Activated naive CD8-positive, alpha-beta T cell (primary cell): ENCODE data around the gene TEAD1.

ENCODE experiments used
- H3K27ac Mint-ChIP-seq: one replicate; pipeline ENCODE4 v1.8.0; 2021; ENCODE audit warnings: mixed read lengths
- H3K27me3 Mint-ChIP-seq: one replicate; pipeline ENCODE4 v1.8.0; 2021; ENCODE audit warnings: mixed read lengths
- H3K36me3 Mint-ChIP-seq: one replicate; pipeline ENCODE4 v1.8.0; 2021; ENCODE audit warnings: mixed read lengths
- H3K4me1 Mint-ChIP-seq: one replicate; pipeline ENCODE4 v1.8.0; 2021; ENCODE audit warnings: low read depth, mixed read lengths
- H3K4me3 Mint-ChIP-seq: one replicate; pipeline ENCODE4 v1.8.0; 2021; ENCODE audit warnings: mild to moderate bottlenecking, mixed read lengths
- H3K9me3 Mint-ChIP-seq: one replicate; pipeline ENCODE4 v1.8.0; 2021; ENCODE audit warnings: low read depth, mixed read lengths

Gene TEAD1

GRCh38 chr11:12917822-12918221, 243.6 kb downstream of the TEAD1 start:
- peaks cover 11% of the 10 kb centered on the region for H3K27me3 Mint-ChIP-seq
- H3K9me3 Mint-ChIP-seq: no peaks in the 10 kb centered on the region
- H3K4me1 Mint-ChIP-seq: no peaks in the 10 kb centered on the region
- H3K36me3 Mint-ChIP-seq: no peaks in the 10 kb centered on the region
- no peak overlapping the region for H3K27ac Mint-ChIP-seq
- H3K4me3 Mint-ChIP-seq: no peak overlapping the region

- Mint-ChIP-seq H3K27ac (no peak overlapping the region), H3K27me3 (peaks cover 13% of the 10 kb centered on the region), H3K36me3 (no peaks in the 10 kb centered on the region)
Measured at GRCh38 chr11:12918667-12919066, 244.4 kb downstream of the TEAD1 start.

GRCh38 chr11:12922418-12922817, 248.2 kb downstream of the TEAD1 start:
- H3K36me3 Mint-ChIP-seq: no peaks in the 10 kb centered on the region
- H3K4me1 Mint-ChIP-seq: no peaks in the 10 kb centered on the region
- no peak overlapping the region for H3K4me3 Mint-ChIP-seq
- H3K9me3 Mint-ChIP-seq: no peaks in the 10 kb centered on the region
- no peak overlapping the region for H3K27ac Mint-ChIP-seq
- H3K27me3 Mint-ChIP-seq: peaks cover 7% of the 10 kb centered on the region

More at GRCh38 chr11:12918667-12919066, 244.4 kb downstream of the TEAD1 start:
- H3K9me3 Mint-ChIP-seq: no peaks in the 10 kb centered on the region
- H3K4me3 Mint-ChIP-seq: no peak overlapping the region
- no peaks in the 10 kb centered on the region for H3K4me1 Mint-ChIP-seq

DNA sequence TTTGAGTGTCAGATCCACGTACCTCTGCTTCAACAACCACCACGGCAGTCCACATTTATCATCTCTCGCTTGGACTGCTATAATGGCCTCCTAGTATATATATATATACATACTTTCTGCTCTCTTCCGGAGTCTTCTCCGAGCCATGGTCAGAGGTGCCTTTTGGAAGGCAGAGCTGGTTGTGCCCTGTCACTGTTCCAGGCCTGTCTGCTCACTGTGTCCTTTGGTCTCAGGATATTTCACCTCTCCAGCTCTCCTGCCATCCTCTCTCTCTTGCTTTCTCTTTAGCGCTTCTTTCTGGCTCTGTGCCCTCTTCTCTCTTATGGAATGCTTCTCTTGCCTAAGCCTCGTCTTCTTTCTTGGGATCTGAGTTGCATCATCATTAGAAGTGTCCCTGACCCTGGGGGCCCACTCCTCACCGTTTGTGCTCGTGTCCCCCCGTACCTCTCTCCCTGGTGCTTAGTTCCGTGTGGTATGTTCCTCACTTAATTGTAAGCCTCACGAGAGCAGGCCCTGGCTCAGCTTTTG, 248.8 kb downstream of the TEAD1 start:
- Mint-ChIP-seq H3K9me3 (no peaks in the 10 kb centered on the region), H3K4me3 (no peak overlapping the region), H3K36me3 (no peaks in the 10 kb centered on the region), H3K27me3 (peaks cover 6% of the 10 kb centered on the region), H3K4me1 (no peaks in the 10 kb centered on the region), H3K27ac (no peak overlapping the region)

GRCh38 chr11:12924650-12925049, 250.4 kb downstream of the TEAD1 start:
- Mint-ChIP-seq H3K4me3 (no peak overlapping the region), H3K27ac (no peak overlapping the region), H3K4me1 (no peaks in the 10 kb centered on the region), H3K27me3 (peaks cover 6% of the 10 kb centered on the region), H3K36me3 (no peaks in the 10 kb centered on the region), H3K9me3 (no peaks in the 10 kb centered on the region)

DNA sequence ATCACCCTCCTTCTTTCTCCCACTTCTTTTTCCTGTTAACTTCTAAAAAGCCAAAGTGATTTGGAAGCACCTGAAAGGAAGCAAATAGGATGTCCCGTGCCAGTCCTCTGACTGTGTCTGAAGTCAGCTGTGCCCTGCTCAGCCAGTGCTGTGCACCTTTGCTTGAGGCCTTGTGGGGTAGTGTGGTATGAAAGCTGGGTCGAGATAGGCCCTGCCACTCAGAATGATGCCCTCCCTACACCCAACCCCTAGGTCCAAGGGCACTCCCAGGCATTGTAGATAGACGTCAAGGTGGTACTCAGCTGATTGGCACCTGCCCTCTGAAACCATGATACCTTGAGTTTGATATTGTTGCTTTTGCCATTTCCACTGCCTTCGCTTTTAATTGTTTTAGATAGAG, 251.3 kb downstream of the TEAD1 start:
- H3K27ac Mint-ChIP-seq: no peak overlapping the region
- no peaks in the 10 kb centered on the region for H3K36me3 Mint-ChIP-seq
- H3K27me3 Mint-ChIP-seq: peaks cover 3% of the 10 kb centered on the region
- H3K4me1 Mint-ChIP-seq: no peaks in the 10 kb centered on the region
- H3K4me3 Mint-ChIP-seq: no peak overlapping the region
- no peaks in the 10 kb centered on the region for H3K9me3 Mint-ChIP-seq

GRCh38 chr11:12927221-12927620, 253.0 kb downstream of the TEAD1 start:
- Mint-ChIP-seq H3K9me3 (no peaks in the 10 kb centered on the region), H3K27ac (no peak overlapping the region), H3K27me3 (peaks cover 2% of the 10 kb centered on the region), H3K4me1 (no peaks in the 10 kb centered on the region), H3K36me3 (no peaks in the 10 kb centered on the region), H3K4me3 (no peak overlapping the region)

- H3K27ac Mint-ChIP-seq: no peak overlapping the region
- H3K9me3 Mint-ChIP-seq: no peaks in the 10 kb centered on the region
- peaks cover 2% of the 10 kb centered on the region for H3K27me3 Mint-ChIP-seq
- H3K4me1 Mint-ChIP-seq: no peaks in the 10 kb centered on the region
- no peak overlapping the region for H3K4me3 Mint-ChIP-seq
- no peaks in the 10 kb centered on the region for H3K36me3 Mint-ChIP-seq
Measured at GRCh38 chr11:12927886-12928285, 253.7 kb downstream of the TEAD1 start.

GRCh38 chr11:12930850-12931249, 256.6 kb downstream of the TEAD1 start:
- H3K4me1 Mint-ChIP-seq: no peaks in the 10 kb centered on the region
- H3K4me3 Mint-ChIP-seq: no peak overlapping the region
- peaks cover 2% of the 10 kb centered on the region for H3K27me3 Mint-ChIP-seq
- no peak overlapping the region for H3K27ac Mint-ChIP-seq
- no peaks in the 10 kb centered on the region for H3K9me3 Mint-ChIP-seq
- H3K36me3 Mint-ChIP-seq: no peaks in the 10 kb centered on the region

GRCh38 chr11:12932485-12932884, 258.3 kb downstream of the TEAD1 start:
- Mint-ChIP-seq H3K27me3 (peaks cover 5% of the 10 kb centered on the region), H3K4me1 (no peaks in the 10 kb centered on the region), H3K9me3 (no peaks in the 10 kb centered on the region), H3K4me3 (no peak overlapping the region), H3K36me3 (no peaks in the 10 kb centered on the region), H3K27ac (no peak overlapping the region)

DNA sequence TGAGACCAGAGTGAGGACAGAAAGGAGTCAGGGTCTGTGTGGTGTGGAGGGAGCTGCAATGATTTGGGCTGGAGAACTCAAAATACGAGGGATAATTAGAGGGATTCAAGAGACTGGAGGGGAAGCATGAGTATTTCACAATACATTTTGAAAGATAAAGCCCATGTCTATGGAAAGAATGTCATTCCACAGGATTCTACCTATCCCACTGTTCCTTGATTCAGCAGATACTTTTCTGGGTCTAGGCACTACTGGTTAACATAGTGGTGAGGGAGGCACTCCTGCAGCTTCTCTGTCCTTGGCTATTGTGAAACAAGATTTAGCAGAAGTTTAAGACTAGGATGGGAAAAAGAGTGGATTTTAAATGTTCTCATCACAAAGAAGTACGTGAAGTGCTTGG, 262.0 kb downstream of the TEAD1 start:
- H3K27me3 Mint-ChIP-seq: peaks cover 8% of the 10 kb centered on the region
- no peak overlapping the region for H3K4me3 Mint-ChIP-seq
- H3K4me1 Mint-ChIP-seq: no peaks in the 10 kb centered on the region
- H3K36me3 Mint-ChIP-seq: no peaks in the 10 kb centered on the region
- H3K9me3 Mint-ChIP-seq: no peaks in the 10 kb centered on the region
- H3K27ac Mint-ChIP-seq: no peak overlapping the region

DNA sequence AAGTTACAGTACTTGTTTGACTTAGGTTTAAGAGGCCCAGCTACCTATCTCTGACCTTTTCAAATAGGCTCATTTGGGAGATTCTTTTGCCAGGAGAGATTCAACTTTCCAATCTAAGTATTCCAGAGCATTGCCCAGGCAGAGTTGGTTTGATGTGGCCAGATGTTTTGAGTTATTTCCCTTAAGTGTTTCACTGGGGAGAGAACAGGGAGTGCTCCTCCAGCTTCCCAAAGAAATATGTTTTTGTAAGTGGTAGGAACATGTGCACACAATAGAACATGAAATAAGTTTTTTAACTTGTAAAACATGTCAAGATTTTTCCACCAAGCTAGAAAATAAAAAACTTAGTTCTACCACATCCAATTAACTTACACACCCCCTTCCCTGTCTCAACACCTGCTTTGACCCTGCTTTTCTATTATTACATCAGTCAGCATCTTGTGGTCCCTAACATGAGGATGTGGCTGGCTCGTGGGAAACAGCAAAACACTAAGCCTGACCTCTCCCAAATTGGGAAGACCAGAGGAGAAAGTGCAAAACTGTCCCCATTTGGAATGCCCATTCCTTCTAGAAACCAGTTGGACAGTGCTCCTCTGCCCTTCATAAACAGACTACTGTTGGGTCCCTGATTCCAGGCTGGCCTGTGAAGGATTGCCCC, 264.5 kb downstream of the TEAD1 start:
- H3K27me3 Mint-ChIP-seq: peaks cover 8% of the 10 kb centered on the region
- H3K27ac Mint-ChIP-seq: no peak overlapping the region
- H3K4me3 Mint-ChIP-seq: no peak overlapping the region
- H3K9me3 Mint-ChIP-seq: no peaks in the 10 kb centered on the region
- no peaks in the 10 kb centered on the region for H3K36me3 Mint-ChIP-seq
- H3K4me1 Mint-ChIP-seq: no peaks in the 10 kb centered on the region

GRCh38 chr11:12941671-12942070, 267.4 kb downstream of the TEAD1 start:
- Mint-ChIP-seq H3K9me3 (peaks cover 4% of the 10 kb centered on the region), H3K4me1 (no peaks in the 10 kb centered on the region), H3K27me3 (peaks cover 14% of the 10 kb centered on the region)

GRCh38 chr11:12942157-12942556, 267.9 kb downstream of the TEAD1 start:
- H3K9me3 Mint-ChIP-seq: peaks cover 6% of the 10 kb centered on the region
- peaks cover 15% of the 10 kb centered on the region for H3K27me3 Mint-ChIP-seq
- no peak overlapping the region for H3K4me3 Mint-ChIP-seq
- no peak overlapping the region for H3K27ac Mint-ChIP-seq
- H3K36me3 Mint-ChIP-seq: no peaks in the 10 kb centered on the region
- H3K4me1 Mint-ChIP-seq: no peaks in the 10 kb centered on the region

More at GRCh38 chr11:12941671-12942070, 267.4 kb downstream of the TEAD1 start:
- Mint-ChIP-seq H3K4me3 (no peak overlapping the region), H3K27ac (no peak overlapping the region), H3K36me3 (no peaks in the 10 kb centered on the region)

- Mint-ChIP-seq H3K27me3 (peaks cover 21% of the 10 kb centered on the region), H3K4me3 (no peak overlapping the region), H3K4me1 (no peaks in the 10 kb centered on the region), H3K36me3 (no peaks in the 10 kb centered on the region), H3K9me3 (peaks cover 6% of the 10 kb centered on the region), H3K27ac (no peak overlapping the region)
Measured at GRCh38 chr11:12943311-12943710, 269.1 kb downstream of the TEAD1 start.

DNA sequence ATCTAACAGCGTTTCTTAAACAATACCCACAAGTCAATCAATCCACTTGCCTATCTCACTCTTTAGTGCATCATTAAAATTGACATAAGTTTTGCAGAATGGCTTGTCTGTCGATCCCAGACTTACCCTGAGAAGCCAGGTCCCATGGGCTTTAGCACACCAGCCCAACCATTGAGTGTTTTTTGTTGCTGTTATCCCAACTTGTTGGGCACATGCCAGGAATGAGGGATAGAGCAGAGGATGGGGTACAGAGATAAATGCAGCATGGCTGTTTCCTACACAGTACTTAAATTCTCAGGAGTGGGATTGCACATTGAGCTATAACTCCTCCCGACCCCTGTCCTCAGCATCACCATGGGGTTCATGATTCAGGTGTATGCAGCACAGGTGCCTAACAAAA, 270.7 kb downstream of the TEAD1 start:
- no peak overlapping the region for H3K4me3 Mint-ChIP-seq
- H3K27ac Mint-ChIP-seq: no peak overlapping the region
- no peaks in the 10 kb centered on the region for H3K4me1 Mint-ChIP-seq
- no peaks in the 10 kb centered on the region for H3K36me3 Mint-ChIP-seq
- H3K9me3 Mint-ChIP-seq: peaks cover 6% of the 10 kb centered on the region
- H3K27me3 Mint-ChIP-seq: peaks cover 25% of the 10 kb centered on the region
